ENCODE results near the gene BATF3. TPM values are rescaled to one million over a fixed set of nuclear protein-coding genes. Genes with fewer than 3 reads are reported as not detected.

The BATF3 gene
- polyA plus RNA-seq, 1 donor = 1.3 TPM

Other genes starting within 250 kb of the BATF3 start
- 83.1 TPM for gene ATF3, start 91.1 kb downstream of the BATF3 start, polyA plus RNA-seq (ENCODE audit: insufficient read length)
- 31.4 TPM for gene NSL1, start 91.9 kb upstream of the BATF3 start, polyA plus RNA-seq (ENCODE audit: insufficient read length)
- gene TATDN3, start 92.1 kb upstream of the BATF3 start, polyA plus RNA-seq (ENCODE audit: insufficient read length) = 9.8 TPM
- not detected for gene SPATA45, start 147.8 kb upstream of the BATF3 start, polyA plus RNA-seq (ENCODE audit: insufficient read length)
- gene FLVCR1, start 158.4 kb upstream of the BATF3 start, polyA plus RNA-seq (ENCODE audit: insufficient read length) = 7.5 TPM

All from forelimb muscle (tissue), 1 donor.